Ishikawa (cell line): Measurements from ENCODE around the gene PFKFB1.

ENCODE experiments used
- CEBPB ChIP-seq: IDR thresholded peaks from 2 replicates; pipeline ENCODE4 v1.6.1; 2012
- CREB1 ChIP-seq: IDR thresholded peaks from 2 replicates; pipeline ENCODE4 v1.6.1; 2012; ENCODE audit warnings: low read depth
- EGR1 ChIP-seq: IDR thresholded peaks from 2 replicates; pipeline ENCODE4 v1.6.1; 2012
- EP300 ChIP-seq: IDR thresholded peaks from 2 replicates; pipeline ENCODE4 v1.6.1; 2012; ENCODE audit warnings: borderline replicate concordance
- FOXM1 ChIP-seq: IDR thresholded peaks from 2 replicates; pipeline ENCODE4 v1.6.1; 2012; ENCODE audit warnings: low read depth, borderline replicate concordance
- NFIC ChIP-seq: IDR thresholded peaks from 2 replicates; pipeline ENCODE4 v1.6.1; 2012
- RAD21 ChIP-seq: IDR thresholded peaks from 2 replicates; pipeline ENCODE4 v1.6.1; 2012; ENCODE audit warnings: low read depth
- TAF1 ChIP-seq: IDR thresholded peaks from 2 replicates; pipeline ENCODE4 v1.6.1; 2012; ENCODE audit warnings: low read depth, mild to moderate bottlenecking
- TCF12 ChIP-seq: IDR thresholded peaks from 2 replicates; pipeline ENCODE4 v1.6.1; 2012; ENCODE audit warnings: low read depth
- TEAD4 ChIP-seq: IDR thresholded peaks from 2 replicates; pipeline ENCODE4 v1.6.1; 2012
- YY1 ChIP-seq: IDR thresholded peaks from 2 replicates; pipeline ENCODE4 v1.6.1; 2012; ENCODE audit warnings: low read depth
- ZBTB7A ChIP-seq: IDR thresholded peaks from 2 replicates; pipeline ENCODE4 v1.6.1; 2012; ENCODE audit warnings: low read depth
- TF ChIP-seq, protein P1 (sequence below): IDR thresholded peaks from 2 replicates; pipeline ENCODE4 v1.6.1; 2012; ENCODE audit warnings: low read depth, mild to moderate bottlenecking
- TF ChIP-seq, protein P2 (sequence below): IDR thresholded peaks from 2 replicates; pipeline ENCODE4 v1.6.1; 2012
- TF ChIP-seq, protein P3 (sequence below): IDR thresholded peaks from 2 replicates; pipeline ENCODE4 v1.6.1; 2012

Gene PFKFB1

DNA sequence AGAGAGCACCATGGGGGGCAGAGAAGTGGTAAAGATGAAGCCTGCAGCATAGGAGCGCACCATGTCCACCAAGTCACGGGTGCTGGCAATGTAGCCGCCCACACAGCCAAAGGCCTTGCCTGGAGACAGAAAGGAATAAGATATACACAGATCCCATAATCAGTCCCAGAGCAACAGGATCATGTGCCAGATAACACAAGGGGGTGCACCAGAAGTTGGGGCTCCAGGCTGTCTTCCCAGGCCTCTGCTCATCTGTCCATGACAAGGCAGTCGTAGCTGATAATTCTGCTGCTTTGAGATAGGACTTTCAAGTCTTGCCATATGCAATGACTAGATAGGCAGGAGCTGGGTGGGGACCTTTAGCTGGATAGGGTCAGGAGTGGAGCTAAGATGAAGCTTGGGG is 20.9 kb upstream of the PFKFB1 start:
- TF ChIP-seq YY1 (no peak), CEBPB (no peak), FOXM1 (no peak), EGR1 (no peak), TEAD4 (no peak), TCF12 (no peak), TAF1 (no peak)

DNA sequence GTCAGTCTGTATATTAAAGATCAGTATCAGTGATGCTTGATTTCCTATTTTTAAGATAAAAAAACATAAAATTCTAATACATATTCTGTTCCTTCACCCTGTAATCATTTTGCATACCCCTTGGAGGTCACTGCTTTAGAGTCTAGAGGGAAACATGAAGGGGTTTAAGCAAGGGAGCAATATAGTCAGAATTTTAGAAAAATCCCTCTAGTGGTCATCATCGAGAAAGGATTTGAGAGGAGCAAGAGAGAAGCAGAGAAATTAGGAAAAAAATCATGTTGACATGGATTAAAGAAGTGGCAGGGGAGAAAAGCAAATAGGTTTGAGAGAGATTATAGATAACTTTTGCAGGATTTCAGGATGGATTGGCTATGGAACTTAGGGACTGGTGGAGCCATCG is 17.3 kb upstream of the PFKFB1 start:
- TF ChIP-seq, protein P1, sequence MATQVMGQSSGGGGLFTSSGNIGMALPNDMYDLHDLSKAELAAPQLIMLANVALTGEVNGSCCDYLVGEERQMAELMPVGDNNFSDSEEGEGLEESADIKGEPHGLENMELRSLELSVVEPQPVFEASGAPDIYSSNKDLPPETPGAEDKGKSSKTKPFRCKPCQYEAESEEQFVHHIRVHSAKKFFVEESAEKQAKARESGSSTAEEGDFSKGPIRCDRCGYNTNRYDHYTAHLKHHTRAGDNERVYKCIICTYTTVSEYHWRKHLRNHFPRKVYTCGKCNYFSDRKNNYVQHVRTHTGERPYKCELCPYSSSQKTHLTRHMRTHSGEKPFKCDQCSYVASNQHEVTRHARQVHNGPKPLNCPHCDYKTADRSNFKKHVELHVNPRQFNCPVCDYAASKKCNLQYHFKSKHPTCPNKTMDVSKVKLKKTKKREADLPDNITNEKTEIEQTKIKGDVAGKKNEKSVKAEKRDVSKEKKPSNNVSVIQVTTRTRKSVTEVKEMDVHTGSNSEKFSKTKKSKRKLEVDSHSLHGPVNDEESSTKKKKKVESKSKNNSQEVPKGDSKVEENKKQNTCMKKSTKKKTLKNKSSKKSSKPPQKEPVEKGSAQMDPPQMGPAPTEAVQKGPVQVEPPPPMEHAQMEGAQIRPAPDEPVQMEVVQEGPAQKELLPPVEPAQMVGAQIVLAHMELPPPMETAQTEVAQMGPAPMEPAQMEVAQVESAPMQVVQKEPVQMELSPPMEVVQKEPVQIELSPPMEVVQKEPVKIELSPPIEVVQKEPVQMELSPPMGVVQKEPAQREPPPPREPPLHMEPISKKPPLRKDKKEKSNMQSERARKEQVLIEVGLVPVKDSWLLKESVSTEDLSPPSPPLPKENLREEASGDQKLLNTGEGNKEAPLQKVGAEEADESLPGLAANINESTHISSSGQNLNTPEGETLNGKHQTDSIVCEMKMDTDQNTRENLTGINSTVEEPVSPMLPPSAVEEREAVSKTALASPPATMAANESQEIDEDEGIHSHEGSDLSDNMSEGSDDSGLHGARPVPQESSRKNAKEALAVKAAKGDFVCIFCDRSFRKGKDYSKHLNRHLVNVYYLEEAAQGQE = no peak
- TF ChIP-seq, protein P2, sequence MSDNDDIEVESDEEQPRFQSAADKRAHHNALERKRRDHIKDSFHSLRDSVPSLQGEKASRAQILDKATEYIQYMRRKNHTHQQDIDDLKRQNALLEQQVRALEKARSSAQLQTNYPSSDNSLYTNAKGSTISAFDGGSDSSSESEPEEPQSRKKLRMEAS = no peak
- TF ChIP-seq YY1 (no peak), ZBTB7A (no peak), CREB1 (no peak), TEAD4 (no peak), EGR1 (no peak), RAD21 (no peak), NFIC (no peak), TCF12 (no peak), CEBPB (no peak), FOXM1 (no peak), EP300 (no peak), TAF1 (no peak)
- TF ChIP-seq, protein P3, sequence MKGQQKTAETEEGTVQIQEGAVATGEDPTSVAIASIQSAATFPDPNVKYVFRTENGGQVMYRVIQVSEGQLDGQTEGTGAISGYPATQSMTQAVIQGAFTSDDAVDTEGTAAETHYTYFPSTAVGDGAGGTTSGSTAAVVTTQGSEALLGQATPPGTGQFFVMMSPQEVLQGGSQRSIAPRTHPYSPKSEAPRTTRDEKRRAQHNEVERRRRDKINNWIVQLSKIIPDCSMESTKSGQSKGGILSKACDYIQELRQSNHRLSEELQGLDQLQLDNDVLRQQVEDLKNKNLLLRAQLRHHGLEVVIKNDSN = no peak

DNA sequence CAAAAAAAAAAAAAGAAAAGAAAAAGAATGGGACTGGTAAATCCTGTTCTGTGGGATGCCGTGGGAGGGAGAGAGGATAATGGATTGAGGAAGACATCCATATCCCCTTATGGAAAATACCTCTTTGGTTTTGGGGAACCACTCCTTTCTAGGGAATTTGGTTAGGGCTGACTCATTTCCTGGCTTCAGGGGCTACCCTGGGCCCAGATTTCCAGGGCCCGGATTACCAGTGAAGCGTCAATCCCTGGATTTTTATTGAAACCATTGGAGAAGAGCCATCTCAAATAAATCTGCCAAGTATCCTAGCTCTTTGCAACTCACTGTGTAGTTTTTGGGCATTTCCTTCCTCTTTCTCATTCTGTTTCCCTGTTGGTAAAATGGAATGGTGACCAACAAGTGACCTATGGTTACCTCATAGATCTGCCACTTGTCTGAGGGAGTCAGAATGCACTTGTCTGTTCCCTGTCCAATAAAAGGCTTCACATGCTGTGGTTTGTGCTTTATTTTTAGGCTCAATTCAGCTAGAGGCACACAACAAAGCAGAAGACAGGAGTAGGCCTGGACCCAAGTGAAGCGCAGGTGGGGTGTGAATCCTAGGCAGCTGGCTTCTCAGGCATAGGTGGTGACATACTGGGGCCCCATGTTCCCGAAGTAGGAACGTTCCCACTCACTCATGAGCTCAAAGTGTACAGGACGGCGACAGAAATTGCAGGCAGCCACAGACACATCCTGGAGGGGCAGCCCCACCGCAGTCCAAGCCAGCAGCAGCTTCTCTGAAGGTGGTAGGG is 14.8 kb upstream of the PFKFB1 start:
- 0 out of 2 replicates have a peak, but pooled peaks have one; percentile 7 for TF ChIP-seq TEAD4
- TF ChIP-seq, protein P2 = no peak

DNA sequence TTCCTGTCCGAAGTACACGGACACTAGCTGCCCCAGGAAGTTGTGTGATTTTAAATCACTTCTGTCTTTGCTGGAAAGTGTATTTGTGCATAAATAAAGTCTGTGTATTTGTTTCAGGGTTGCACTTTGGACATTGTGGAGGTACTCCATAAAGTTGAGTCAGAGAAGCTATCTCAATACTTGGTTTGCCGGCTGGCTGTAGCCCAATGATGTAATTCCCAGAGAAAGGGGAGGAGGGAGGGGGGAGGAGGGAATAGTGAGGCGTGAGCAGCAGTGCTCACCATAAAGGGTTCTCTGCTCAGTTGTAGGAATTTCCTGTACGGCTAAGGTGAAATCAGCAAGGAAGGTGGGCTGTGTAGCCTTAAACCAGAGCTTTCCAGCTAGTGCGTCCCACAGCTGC is 13.7 kb upstream of the PFKFB1 start:
- TF ChIP-seq EGR1 = no peak

DNA sequence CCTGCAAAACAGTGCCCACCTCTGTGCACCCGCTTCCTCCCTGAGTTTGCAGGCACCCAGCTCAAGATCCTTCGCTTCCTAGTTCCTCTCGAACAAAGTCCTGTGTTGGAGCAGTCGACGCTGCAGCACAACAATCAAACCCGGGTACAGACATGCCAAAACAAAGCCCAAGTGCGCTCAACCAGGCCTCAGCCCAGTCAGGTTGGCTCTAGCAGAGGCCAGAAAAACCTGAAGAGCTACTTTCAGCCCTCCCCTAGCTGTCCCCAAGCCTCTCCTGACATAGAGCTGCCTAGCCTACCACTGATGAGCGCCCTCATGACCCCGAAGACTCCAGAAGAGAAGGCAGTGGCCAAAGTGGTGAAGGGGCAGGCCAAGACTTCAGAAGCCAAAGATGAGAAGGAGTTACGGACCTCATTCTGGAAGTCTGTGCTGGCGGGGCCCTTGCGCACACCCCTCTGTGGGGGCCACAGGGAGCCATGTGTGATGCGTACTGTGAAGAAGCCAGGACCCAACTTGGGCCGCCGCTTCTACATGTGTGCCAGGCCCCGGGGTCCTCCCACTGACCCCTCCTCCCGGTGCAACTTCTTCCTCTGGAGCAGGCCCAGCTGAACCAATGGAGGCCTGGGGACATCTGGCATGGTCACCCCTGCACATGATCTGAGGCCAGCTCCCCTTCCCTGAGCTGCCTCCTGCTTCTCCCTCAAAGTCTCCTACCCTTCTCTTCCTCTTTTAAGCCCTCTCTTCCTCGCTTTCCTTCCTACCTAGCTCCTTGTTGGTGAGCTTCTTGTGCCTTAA is 13.0 kb upstream of the PFKFB1 start:
- TF ChIP-seq TAF1 (no peak), ZBTB7A (no peak), EP300 (no peak), CREB1 (no peak), TCF12 (no peak), YY1 (no peak)
- TF ChIP-seq, protein P3 = no peak

DNA sequence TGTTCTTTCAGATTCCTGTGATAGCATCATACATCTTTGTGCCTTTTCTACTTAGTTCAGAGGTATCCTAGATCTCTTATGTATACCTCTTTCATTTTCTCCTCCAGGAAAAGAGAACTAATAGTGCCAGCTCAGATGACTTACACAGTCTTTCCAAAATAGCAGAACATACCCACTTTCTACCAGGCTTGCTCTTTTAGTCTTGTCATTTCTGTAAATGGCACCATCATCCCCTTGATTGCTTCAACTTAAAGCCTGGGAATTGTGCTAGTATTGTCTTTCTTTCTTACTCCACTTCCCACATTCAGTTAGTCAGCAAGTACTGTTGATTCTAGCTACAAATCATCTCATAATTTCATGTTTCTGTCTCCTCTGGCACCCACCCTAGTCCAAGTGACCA is 11.3 kb upstream of the PFKFB1 start:
- TF ChIP-seq TEAD4 = no peak
- TF ChIP-seq EP300 = no peak
- TF ChIP-seq, protein P3 = no peak
- no peak for TF ChIP-seq EGR1
- TF ChIP-seq RAD21 = no peak
- TF ChIP-seq, protein P2 = no peak
- TF ChIP-seq FOXM1 = no peak
- no peak for TF ChIP-seq CREB1
- no peak for TF ChIP-seq NFIC
- TF ChIP-seq TAF1 = no peak
- no peak for TF ChIP-seq CEBPB
- TF ChIP-seq TCF12 = no peak
- TF ChIP-seq, protein P1 = no peak
- no peak for TF ChIP-seq ZBTB7A
